PC-3 (cell line): Measurements from ENCODE around the gene ALG1L2. TPM values are rescaled to one million over a fixed set of nuclear protein-coding genes. Genes with fewer than 3 reads are reported as not detected.
"Not testable (repeated sequence)": the region's sequence is repeated elsewhere in the genome, so short reads cannot be mapped to it uniquely, and the experiment has no call there.

Experiments used
- ATAC-seq: fragments of 200-7000 bp; cut with Tn5 transposase; 2 replicates; pipeline ENCODE4 v1.9.1; 2020; ENCODE audit warnings: mild to moderate bottlenecking, moderate library complexity
- BruUV-seq: library from RNA; stranded (reverse); fragments of 400-500 nt; replicated peaks from 2 replicates; lab custom pipeline; 2021; lab: Mats Ljungman, UMichigan
- CTCF ChIA-PET: fragments of 300-600 bp; sonication (Branson Sonifier 250); formaldehyde crosslinking; loops from one replicate; lab custom pipeline; 2022; ENCODE audit warnings: antibody characterized with exemption; lab: Charles Lee
- POLR2A ChIA-PET: fragments of 300-600 bp; sonication (Branson Sonifier 250); formaldehyde crosslinking; loops from one replicate; lab custom pipeline; 2022; ENCODE audit warnings: antibody characterized with exemption; ENCODE audit not compliant: unreplicated experiment; lab: Charles Lee
- DNase-seq: peaks from one replicate; pipeline ENCODE4 v3.0.0-alpha.2; 2015
- H2AFZ ChIP-seq: fragments of 300-600 bp; sonication (generic); 2 replicates; pipeline ENCODE4 v1.6.0; 2016; ENCODE audit warnings: antibody characterized with exemption, low read length
- H3F3A ChIP-seq: fragments of 300-600 bp; sonication (generic); one replicate; pipeline ENCODE4 v1.6.0; 2017; ENCODE audit warnings: antibody characterized with exemption, low read length, control low read depth, mild to moderate bottlenecking; ENCODE audit not compliant: unreplicated experiment
- H3K27ac ChIP-seq: fragments of 300-600 bp; sonication (generic); 2 replicates; pipeline ENCODE4 v1.5.1; 2016; ENCODE audit warnings: mild to moderate bottlenecking, low read length
- H3K27me3 ChIP-seq: fragments of 300-600 bp; sonication (generic); 2 replicates; pipeline ENCODE4 v1.6.1; 2016; ENCODE audit warnings: low read length, mixed read lengths
- H3K36me3 ChIP-seq: fragments of 300-600 bp; sonication (generic); 2 replicates; pipeline ENCODE4 v1.6.1; 2016; ENCODE audit warnings: low read depth, mixed run types, low read length, mixed read lengths
- H3K4me1 ChIP-seq: fragments of 300-600 bp; sonication (generic); 2 replicates; pipeline ENCODE4 v1.5.1; 2016; ENCODE audit warnings: low read length; ENCODE audit not compliant: insufficient read depth
- H3K4me2 ChIP-seq: fragments of 300-600 bp; sonication (generic); 2 replicates; pipeline ENCODE4 v1.6.0; 2016; ENCODE audit warnings: low read length
- H3K4me3 ChIP-seq: fragments of 300-600 bp; sonication (generic); 2 replicates; pipeline ENCODE4 v1.5.1; 2016; ENCODE audit warnings: mild to moderate bottlenecking, low read length, mixed read lengths
- H3K79me2 ChIP-seq: fragments of 300-600 bp; sonication (generic); 2 replicates; pipeline ENCODE4 v1.6.1; 2017; ENCODE audit warnings: low read length, mixed read lengths
- H3K9ac ChIP-seq: fragments of 300-600 bp; sonication (generic); 2 replicates; pipeline ENCODE4 v1.6.0; 2016; ENCODE audit warnings: mild to moderate bottlenecking, low read length
- H3K9me2 ChIP-seq: fragments of 300-600 bp; sonication (generic); replicated peaks from 2 replicates; pipeline ENCODE4 v1.6.1; 2016; ENCODE audit warnings: mixed run types, low read length, mixed read lengths
- H3K9me3 ChIP-seq: fragments of 300-600 bp; sonication (generic); 2 replicates; pipeline ENCODE4 v1.6.1; 2016; ENCODE audit warnings: low read length, mixed read lengths
- H4K20me1 ChIP-seq: fragments of 300-600 bp; sonication (generic); 2 replicates; pipeline ENCODE4 v1.6.1; 2016; ENCODE audit warnings: low read length, mixed read lengths
- EZH2 ChIP-seq: fragments of 300-600 bp; sonication (generic); IDR thresholded peaks from one replicate; pipeline ENCODE4 v1.6.1; 2017; ENCODE audit warnings: antibody characterized with exemption, mild to moderate bottlenecking, low read length; ENCODE audit not compliant: unreplicated experiment
- EZH2phosphoT487 ChIP-seq: fragments of 300-600 bp; sonication (generic); IDR thresholded peaks from 2 replicates; pipeline ENCODE4 v1.6.1; 2018; ENCODE audit warnings: mild to moderate bottlenecking, antibody characterized with exemption, low read length, borderline replicate concordance
- intact Hi-C: fragments of 100-400 bp; cut with micrococcal nuclease; formaldehyde crosslinking; loops from 2 replicates; pipeline ENCODE4 v1.9.0; 2023
- total RNA-seq: library from RNA; depleted of rRNA; stranded (reverse); fragments of >200 nt; gene quantifications from 2 replicates; pipeline ENCODE4 v1.2.3, GENCODE V29; 2014
- TF ChIP-seq, protein P1 (sequence below): fragments of 300-600 bp; sonication (generic); conservative IDR thresholded peaks from 2 replicates; pipeline ENCODE4 v1.5.1; 2017; ENCODE audit warnings: antibody characterized with exemption, low read depth, mild to moderate bottlenecking, low read length

The ALG1L2 gene
- total RNA-seq, 1 experiment from 2014 or later, result not detected

DNA sequence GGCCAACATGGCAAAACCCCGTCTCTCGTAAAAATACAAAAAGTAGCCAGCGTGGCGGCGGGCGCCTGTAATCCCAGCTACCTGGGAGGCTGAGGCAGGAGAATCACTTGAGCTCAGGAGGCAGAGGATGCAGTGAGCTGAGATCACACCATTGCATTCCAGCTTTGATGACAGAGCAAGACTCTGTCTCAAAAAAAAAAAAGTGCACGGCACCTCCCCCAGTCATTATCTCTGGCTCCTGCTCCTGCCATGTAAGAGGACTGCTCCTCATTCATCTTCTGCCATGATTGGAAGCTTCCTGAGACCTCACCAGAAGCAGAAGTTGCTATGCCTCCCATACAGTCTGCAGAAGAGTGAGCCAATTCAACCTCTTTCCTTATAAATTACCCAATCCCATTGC, 4.0 kb upstream of the ALG1L2 start:
- no peaks in the 10 kb centered on the region for H3F3A ChIP-seq
- H3K4me1 ChIP-seq, result no peaks in the 10 kb centered on the region
- ChIA-PET CTCF (no interaction called here), POLR2A (no interaction called here)
- H3K4me2 ChIP-seq, result no peak overlapping the region
- no peaks in the 10 kb centered on the region for H3K9me2 ChIP-seq
- no peak overlapping the region for H3K4me3 ChIP-seq
- ATAC-seq (no peak), DNase-seq (no peak)
- no TSS peak for BruUV-seq
- no peaks in the 10 kb centered on the region for H3K27me3 ChIP-seq
- no peaks in the 10 kb centered on the region for H4K20me1 ChIP-seq
- no peak overlapping the region for H3K27ac ChIP-seq
- TF ChIP-seq EZH2phosphoT487 (no peak), EZH2 (no peak)
- TF ChIP-seq, protein P1, sequence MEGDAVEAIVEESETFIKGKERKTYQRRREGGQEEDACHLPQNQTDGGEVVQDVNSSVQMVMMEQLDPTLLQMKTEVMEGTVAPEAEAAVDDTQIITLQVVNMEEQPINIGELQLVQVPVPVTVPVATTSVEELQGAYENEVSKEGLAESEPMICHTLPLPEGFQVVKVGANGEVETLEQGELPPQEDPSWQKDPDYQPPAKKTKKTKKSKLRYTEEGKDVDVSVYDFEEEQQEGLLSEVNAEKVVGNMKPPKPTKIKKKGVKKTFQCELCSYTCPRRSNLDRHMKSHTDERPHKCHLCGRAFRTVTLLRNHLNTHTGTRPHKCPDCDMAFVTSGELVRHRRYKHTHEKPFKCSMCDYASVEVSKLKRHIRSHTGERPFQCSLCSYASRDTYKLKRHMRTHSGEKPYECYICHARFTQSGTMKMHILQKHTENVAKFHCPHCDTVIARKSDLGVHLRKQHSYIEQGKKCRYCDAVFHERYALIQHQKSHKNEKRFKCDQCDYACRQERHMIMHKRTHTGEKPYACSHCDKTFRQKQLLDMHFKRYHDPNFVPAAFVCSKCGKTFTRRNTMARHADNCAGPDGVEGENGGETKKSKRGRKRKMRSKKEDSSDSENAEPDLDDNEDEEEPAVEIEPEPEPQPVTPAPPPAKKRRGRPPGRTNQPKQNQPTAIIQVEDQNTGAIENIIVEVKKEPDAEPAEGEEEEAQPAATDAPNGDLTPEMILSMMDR, result no peak
- intact Hi-C loops, result no loop called here
- H2AFZ ChIP-seq, result no peak overlapping the region
- no peak overlapping the region for H3K9ac ChIP-seq
- no peaks in the 10 kb centered on the region for H3K9me3 ChIP-seq
- no peaks in the 10 kb centered on the region for H3K36me3 ChIP-seq
- H3K79me2 ChIP-seq, result no peaks in the 10 kb centered on the region

DNA sequence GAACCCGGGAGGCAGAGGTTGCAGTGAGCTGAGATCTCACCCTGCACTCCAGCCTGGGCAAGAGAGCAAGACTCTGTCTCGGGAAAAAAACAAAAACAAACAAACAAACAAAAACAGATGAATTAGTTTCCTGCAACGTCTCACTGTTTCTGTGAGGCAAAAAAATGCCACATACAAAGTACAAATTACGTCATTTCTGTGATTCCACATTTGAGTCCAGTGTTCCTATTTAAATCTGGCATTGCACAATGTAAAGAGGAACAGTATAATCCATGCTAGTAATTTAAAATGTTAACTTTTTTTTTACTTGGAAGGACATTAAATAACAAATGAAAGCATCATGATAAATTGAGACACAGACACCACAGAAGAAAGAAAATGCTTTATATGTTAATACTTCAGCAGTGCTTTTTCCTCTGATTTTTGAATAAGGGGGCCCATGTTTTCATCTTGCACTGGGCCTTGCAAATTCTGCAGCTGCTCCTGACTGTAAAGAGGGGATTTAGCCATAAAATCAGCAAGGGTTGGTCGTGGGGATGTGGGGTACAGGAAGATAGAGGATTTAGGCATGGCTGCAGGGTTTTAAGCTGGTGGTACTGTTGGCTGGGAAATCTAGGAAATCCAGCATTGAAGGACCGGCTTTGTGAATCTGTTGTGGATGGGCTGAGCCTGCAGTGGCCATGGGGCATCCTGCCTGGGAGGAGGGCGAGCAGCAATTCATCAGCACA, 1.9 kb downstream of the ALG1L2 start:
- H3K4me2 ChIP-seq, H3K27me3 ChIP-seq, H3F3A ChIP-seq, DNase-seq, H3K9me2 ChIP-seq, H3K36me3 ChIP-seq, H4K20me1 ChIP-seq, CTCF ChIA-PET, H3K9ac ChIP-seq, H3K9me3 ChIP-seq, H3K79me2 ChIP-seq, intact Hi-C loops, ATAC-seq, POLR2A ChIA-PET, H3K4me3 ChIP-seq, H3K4me1 ChIP-seq, H2AFZ ChIP-seq, BruUV-seq, H3K27ac ChIP-seq: not testable (repeated sequence)

- DNase-seq (no peak), ATAC-seq (no peak)
- no peak overlapping the region for H2AFZ ChIP-seq
- H3K4me3 ChIP-seq, result no peak overlapping the region
- intact Hi-C loops, result no loop called here
- H3K79me2 ChIP-seq, result no peaks in the 10 kb centered on the region
- ChIA-PET CTCF (no interaction called here), POLR2A (no interaction called here)
- no peak for TF ChIP-seq EZH2
- TF ChIP-seq, protein P1, result no peak
- no peak for TF ChIP-seq EZH2phosphoT487
- no peaks in the 10 kb centered on the region for H3K36me3 ChIP-seq
- no peaks in the 10 kb centered on the region for H3K9me2 ChIP-seq
- H3K4me2 ChIP-seq, result no peak overlapping the region
- H3K4me1 ChIP-seq, result no peaks in the 10 kb centered on the region
- no peak overlapping the region for H3K9ac ChIP-seq
- no peaks in the 10 kb centered on the region for H4K20me1 ChIP-seq
- H3K27ac ChIP-seq, result no peak overlapping the region
- H3K9me3 ChIP-seq, result no peaks in the 10 kb centered on the region
- no peaks in the 10 kb centered on the region for H3K27me3 ChIP-seq
- no peaks in the 10 kb centered on the region for H3F3A ChIP-seq
- no TSS peak for BruUV-seq
Observed at GRCh38 chr3:130084436-130084980, 2.9 kb downstream of the ALG1L2 start.
